SKM-1 (cell line): ENCODE measurements around the gene MATR3.
"Not testable (repeated sequence)": the region's sequence is repeated elsewhere in the genome, so short reads cannot be mapped to it uniquely, and the experiment has no call there.

Source experiments
- DNase-seq: peaks from one replicate; lab custom pipeline; 2025; ENCODE audit not compliant: unreplicated experiment; lab: John Stamatoyannopoulos, UW

Gene MATR3

GRCh38 chr5:139344177-139344576, 50.6 kb downstream of the MATR3 start:
- DNase-seq, result no peak

- not testable (repeated sequence) for DNase-seq
Measured at GRCh38 chr5:139345442-139345841, 51.9 kb downstream of the MATR3 start.

- not testable (repeated sequence) for DNase-seq
Measured at GRCh38 chr5:139347863-139348262, 54.3 kb downstream of the MATR3 start.

- DNase-seq, result no peak
Measured at GRCh38 chr5:139354186-139354585, 60.6 kb downstream of the MATR3 start.

- not testable (repeated sequence) for DNase-seq
Measured at GRCh38 chr5:139355900-139356299, 62.4 kb downstream of the MATR3 start.

- DNase-seq, result no peak
Measured at GRCh38 chr5:139358064-139358463, 64.5 kb downstream of the MATR3 start.

- no peak for DNase-seq
Measured at GRCh38 chr5:139360384-139360783, 66.8 kb downstream of the MATR3 start.

- DNase-seq, result no peak
Measured at GRCh38 chr5:139361835-139362429, 68.4 kb downstream of the MATR3 start.

- DNase-seq, result no peak
Measured at GRCh38 chr5:139363937-139364336, 70.4 kb downstream of the MATR3 start.

GRCh38 chr5:139364466-139364865, 70.9 kb downstream of the MATR3 start:
- no peak for DNase-seq

GRCh38 chr5:139368613-139369012, 75.1 kb downstream of the MATR3 start:
- no peak for DNase-seq

- DNase-seq, result no peak
Measured at GRCh38 chr5:139369181-139369580, 75.6 kb downstream of the MATR3 start.

- DNase-seq, result no peak
Measured at GRCh38 chr5:139371482-139372435, 78.2 kb downstream of the MATR3 start.

GRCh38 chr5:139374909-139375308, 81.4 kb downstream of the MATR3 start:
- DNase-seq, result no peak

GRCh38 chr5:139376364-139376763, 82.8 kb downstream of the MATR3 start:
- no peak for DNase-seq

- no peak for DNase-seq
Measured at GRCh38 chr5:139377226-139377625, 83.7 kb downstream of the MATR3 start.

GRCh38 chr5:139378101-139378825, 84.7 kb downstream of the MATR3 start:
- DNase-seq, result no peak

- no peak for DNase-seq
Measured at GRCh38 chr5:139378941-139379361, 85.4 kb downstream of the MATR3 start.

- DNase-seq, result no peak
Measured at GRCh38 chr5:139379626-139380449, 86.3 kb downstream of the MATR3 start.
